HCEC 1CT (cell line): ENCODE data around the gene NKAIN4.
"Not testable (repeated sequence)": the region's sequence is repeated elsewhere in the genome, so short reads cannot be mapped to it uniquely, and the experiment has no call there.

ENCODE experiments used
- DNase-seq: peaks from one replicate; pipeline ENCODE4 v3.0.0-alpha.2; 2017

The NKAIN4 gene

DNA sequence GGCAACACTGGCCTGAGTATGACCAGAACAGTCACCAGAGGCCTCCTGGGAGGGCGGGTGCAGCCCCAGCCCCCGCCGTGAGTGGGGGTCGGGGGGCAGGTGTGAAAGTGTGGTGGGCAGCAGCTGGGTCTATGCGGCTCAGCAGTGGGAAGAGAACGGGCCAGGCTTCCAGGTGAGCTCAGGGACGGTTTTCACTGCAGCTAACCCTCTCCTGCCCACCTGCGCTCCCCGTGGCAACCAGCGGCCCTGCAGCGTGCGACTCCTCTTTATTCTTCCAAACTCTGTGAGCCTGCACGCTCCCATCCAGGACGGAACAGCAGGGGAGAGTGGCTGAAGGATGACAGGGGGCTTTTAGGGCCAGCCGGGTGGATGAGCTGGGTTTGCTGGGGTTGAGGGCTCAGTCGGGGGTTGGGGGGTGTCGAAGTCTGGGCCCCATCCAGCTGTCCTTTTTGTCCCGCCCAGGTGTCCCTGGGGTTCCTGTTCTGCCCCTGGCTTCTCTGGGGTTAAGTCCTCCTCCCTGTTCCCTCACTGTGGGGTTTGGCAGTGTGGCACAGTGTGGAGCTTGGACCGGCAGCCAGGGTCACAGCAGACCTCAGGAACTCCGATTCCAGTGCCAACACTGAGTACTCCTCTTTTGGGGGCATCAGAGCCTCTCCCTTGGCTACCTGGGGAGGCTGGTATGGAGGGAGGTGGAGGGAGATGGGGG is 19.4 kb downstream of the NKAIN4 start:
- DNase-seq, result no peak

DNA sequence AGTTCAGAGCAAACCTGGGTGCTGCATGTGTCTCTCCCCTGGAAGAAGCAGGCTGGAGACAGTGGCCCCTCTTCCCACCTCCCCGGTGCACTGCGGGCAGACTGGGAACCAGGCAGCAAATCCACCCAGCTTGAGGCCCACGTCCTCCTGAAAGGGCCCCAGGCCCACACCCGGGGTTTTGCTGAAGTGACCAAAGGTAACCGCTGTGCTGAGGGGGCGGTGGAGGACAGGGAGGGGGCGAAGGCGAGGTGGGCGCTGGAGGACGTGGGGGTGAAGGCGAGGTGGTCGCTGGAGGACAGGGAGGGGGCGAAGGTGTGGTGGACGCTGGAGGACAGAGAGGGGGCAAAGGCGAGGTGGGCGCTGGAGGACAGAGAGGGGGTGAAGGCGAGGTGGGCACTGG is 20.3 kb downstream of the NKAIN4 start:
- DNase-seq, result no peak

DNA sequence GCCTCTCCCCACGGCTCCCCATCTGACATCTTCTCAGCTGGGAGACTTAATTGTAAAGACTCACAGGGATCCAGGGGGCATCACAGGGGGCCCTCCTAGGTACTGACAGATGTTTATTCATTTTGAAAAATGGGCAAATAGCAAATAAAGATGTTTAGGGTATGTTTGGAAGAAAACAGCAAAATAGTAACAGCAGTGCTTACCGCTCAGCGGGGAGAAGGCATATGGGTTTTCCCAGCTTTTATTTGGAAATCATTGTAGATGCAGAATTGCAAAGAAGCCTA is 21.3 kb downstream of the NKAIN4 start:
- DNase-seq, result no peak

DNA sequence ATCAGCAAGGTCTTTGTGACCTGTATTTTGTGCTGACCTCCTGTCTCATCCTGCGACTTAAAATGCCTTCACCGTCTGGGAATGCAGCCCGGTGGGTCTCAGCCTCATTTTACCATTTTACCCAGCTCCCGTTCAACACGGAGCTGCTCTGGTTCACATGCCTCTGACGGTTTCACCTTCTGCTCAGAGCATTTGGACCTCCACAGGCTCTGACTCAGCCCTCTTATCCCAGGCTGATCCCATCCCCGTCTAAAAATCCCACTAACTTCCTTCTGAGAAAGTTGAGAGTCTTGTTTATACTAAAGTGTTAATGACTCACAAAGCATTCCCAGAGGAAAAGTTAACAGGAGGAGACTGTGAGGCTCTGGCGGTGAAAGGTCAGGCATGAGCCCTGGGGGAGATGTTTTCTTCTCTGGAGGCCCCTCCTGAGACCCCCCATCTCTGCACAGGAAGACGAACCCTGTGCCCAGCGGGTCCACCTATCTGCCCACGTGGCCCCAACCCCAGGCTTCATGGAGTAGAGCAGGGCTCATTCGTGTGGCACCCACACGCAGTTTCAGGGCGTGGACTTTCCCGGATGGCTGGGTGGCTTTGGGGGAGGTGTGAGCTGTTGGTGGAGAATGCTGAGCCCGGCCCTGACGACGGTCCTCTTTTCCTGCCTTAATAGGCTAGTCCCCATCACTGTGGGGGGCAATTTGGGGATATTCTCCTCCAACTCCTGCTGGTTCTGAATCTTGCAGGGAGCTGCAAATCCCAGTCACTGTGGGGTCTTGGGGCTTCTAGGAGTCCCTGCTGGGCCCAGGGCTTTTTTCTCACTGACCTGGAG is 21.8 kb downstream of the NKAIN4 start:
- peak; percentile 94 for DNase-seq

DNA sequence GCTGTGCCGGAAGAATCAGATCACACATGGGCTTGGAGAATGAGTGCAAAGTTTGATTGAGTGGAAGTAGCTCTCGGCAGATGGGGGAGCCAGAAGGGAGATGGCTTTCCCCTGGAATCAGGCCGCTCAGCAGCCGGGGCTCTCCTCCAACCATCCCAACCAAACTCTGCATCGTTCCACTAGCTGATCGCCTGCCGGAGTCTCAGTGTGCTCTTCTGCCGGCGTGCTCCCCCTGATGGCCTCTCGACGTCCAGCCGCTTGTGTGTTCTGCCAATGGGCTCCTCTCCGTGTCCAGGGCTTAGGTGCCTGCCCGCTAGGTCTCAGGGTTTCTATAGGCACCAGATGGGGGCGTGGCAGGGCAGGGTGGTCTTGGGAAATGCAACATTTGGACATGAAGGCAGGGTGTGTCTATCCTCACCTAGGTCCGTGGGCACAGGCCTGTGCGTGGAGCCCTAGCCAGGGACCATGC is 23.4 kb downstream of the NKAIN4 start:
- DNase-seq, result peak; percentile 75

DNA sequence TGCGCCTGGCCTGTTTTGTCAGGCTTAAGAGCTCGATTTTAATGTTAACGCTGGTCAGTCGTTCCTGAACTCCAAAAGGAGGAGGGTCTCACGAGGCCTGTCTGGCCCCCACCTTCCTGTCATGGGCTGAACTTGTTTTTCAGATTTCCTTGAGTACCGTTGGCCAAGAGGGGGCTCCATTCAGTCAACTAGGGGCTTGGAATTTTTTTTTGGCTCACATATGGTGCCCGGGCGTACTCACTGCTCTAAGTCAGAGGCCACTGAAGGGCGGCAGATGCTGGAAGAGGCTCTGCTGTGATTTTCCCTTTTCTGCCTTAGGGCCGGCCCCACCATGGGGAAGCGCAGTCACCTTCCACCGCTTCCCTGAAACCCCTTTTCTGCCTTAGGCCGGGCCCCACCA is 25.5 kb downstream of the NKAIN4 start:
- no peak for DNase-seq

DNA sequence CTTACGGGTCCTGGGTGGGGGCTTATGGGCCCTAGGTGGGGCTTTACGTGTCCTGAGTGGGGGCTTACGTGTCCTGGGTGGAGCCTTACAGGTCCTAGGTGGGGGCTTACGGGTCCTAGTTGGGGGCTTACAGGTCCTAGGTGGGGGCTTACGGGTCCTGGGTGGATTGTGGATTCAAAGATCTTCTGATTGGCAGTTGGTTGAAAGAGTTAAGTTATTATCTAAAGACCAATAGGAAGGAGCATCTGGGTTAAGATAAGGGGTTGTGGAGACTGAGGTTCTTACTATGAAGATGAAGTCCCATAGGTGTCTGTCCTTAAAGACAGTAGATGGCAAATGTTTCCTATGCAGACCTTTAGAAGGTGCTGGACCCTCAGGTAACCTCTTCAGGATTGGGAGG is 27.0 kb downstream of the NKAIN4 start:
- no peak for DNase-seq

DNA sequence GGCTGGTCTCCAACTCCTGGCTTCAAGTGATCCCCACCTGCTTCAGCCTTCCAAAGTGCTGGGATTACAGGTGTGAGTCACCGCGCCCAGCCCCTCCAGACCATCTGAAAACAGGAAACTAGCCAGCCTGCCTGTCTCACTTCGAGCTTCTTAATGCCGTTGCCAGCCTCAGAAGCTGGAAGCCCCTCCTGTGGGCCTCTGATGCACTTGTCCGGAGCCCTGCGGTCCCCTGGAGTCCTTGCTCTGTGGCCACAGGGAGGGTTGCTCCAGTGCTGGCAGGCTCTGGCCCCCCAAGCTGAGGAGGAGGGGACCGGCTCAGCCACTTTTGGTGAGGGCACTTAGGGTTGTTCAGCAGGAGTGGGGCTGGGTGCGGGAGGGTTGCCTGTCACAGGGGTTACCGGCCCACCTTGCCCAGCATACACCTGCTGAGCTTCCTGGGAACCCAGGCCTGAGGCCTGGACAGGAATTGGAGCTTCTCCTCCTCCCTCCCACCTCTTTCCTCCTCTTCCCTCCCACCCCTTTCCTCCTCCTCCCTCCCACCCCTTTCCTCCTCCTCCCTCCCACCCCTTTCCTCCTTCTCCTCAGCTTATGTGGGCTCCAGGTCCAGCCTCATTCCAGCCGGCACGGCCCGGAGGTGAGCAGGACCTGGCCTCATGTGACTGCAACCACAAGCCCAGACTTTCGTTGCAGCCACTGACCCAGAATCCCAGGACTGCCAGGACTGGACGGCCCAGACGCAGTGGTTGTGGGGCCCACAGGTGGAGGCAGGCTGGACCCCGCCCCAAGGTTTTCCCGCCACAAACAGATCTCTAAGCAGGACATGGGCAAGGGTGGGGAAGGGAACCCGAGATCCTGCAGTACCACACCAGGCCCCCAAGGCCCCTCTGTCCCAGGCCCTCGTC is 28.0 kb downstream of the NKAIN4 start:
- DNase-seq, result no peak

DNA sequence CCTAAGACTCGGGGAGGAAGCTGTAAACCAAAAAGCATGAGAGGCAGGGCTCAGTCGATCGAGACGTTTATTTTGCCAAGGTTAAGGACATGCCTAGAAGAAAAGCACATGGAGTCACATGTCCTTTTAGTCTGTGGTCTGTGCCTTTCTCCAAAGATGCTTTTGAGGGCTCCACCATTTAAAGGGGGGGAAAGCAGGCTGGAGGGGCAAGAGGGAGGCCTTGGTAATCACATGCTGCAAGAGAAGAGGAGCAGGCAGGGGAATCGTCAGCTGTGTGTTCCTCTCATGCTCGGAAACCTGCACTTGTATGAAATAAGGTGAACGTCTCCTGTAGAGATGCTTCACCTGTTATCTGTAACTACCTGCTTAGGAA is 29.2 kb downstream of the NKAIN4 start:
- DNase-seq, result no peak

DNA sequence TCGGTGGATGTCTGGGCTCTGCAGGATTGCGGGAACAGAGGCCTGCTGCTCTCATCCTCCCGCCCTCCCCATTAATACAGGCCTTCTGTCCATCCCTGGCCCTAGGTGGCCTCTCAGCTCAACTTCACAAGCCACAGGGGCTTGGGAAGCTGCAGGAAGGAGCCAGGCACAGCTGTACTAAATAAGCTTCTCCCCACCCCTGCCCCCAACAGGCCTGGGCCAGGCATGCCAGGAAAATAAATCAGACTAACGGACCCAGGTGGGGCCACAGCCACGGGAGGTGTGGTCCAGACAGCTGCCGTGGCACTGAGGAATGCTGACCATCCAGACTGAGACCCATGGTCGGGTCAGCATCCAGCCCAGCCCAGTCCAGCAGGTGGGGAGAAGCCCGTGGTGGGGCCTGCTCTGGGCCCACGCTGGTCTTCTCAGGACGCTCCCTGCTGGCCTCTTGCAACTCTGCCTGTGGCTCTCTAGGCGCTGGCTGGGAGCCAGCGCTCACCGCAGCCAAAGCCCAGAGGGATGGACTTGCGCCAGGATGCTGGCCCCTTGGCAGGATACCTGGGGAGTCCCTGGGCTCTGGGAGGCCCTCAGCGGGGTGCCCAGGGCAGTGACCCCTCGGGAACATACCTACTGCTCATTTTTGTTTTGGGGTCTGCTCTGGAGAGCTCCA is 29.7 kb downstream of the NKAIN4 start:
- DNase-seq, result peak; percentile 50

DNA sequence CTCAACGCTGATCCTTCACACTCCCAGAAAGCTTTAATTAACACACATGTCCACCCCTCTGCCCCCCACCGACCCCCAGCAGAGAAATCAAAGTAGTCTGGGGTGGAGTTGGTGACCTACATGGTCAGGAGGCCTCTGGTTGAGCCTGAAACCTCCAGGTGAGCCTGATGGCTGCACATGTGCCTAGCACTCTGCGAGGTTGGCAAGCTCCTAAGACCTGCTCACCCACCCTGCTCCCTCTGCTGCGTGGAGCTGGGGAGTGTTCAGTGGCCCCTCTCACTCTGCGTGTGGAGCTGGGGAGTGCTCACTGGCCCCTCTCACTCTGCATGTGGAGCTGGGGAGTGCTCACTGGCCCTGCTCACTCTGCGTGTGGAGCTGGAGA is 30.4 kb downstream of the NKAIN4 start:
- DNase-seq, result no peak

DNA sequence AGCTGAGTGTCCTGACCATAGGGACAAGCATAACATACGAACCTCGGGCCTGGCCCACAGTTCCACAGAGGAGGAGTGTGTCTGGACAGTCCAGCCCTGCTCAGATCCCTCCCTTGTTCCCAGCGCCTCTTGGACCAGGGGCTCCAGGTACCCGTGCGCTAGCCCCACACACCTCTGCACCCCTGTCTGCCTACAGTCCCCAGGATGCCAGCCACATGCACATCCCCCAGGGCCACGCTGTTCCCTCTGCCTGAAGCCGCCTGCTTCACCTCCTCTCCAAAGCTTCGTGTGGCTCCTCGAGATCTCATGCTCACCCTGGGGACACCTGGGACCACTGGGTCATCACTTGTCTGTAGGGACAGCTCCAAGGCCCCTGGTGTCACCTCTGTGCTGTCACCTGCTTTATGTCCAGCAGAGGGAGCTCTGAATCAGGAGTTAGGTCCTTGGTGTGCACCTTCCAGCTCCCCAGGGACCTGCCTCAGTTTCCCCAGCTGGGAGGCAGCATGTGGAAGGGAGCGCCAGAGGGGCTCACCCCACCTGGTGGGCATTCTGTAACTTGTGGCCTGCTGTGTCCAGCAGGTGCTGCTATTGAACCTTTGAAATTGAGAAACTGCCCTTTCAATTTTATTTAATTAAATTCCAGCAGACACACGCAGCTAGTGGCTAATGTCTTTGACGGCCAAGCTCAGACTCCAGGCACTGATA is 31.0 kb downstream of the NKAIN4 start:
- DNase-seq, result no peak

DNA sequence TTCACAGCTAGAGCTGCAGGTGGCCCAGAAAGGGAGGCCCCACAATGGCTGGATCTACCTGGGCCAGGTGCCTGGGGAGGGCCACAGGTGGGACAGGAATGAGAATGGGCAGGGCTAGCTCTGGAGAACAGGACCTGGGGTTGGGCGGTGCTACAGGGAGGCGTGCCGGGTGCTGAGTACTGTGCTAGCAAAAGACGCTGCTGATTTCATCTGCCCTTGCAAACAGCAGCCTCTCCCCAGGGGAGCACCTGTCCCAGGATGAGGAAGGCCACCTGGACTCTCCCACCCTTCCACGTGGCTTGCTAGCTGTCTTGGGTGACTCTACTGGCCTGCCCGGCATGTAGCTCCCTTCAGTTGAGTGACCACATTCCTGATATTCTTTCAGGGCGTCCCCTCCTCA is 31.7 kb downstream of the NKAIN4 start:
- no peak for DNase-seq

DNA sequence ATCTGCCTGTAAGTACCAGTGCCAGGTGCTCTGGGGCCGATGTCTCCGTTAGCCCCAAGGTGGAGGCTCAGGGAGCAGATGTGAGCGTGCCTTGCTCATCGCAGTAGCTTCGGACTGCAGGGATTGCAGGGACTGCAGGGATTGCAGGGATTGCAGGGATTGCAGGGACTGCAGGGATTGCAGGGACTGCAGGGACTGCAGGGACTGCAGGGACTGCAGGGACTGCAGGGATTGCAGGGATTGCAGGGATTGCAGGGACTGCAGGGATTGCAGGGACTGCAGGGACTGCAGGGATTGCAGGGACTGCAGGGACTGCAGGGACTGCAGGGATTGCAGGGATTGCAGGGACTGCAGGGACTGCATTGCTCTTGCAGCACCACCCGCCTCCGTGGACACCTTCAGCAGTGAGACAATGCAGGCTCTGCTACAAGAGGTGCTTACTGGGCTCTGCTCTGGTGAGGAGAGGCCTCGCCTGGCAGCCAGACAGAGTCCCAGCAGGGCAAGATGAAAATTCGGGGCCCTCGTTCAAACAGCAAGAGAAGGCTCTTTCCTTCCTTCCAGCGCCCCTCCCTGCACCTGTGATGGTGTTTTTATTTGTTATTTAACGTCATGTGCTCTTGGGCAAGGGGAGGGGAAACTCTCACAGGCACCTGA is 32.7 kb downstream of the NKAIN4 start:
- DNase-seq, result not testable (repeated sequence)

DNA sequence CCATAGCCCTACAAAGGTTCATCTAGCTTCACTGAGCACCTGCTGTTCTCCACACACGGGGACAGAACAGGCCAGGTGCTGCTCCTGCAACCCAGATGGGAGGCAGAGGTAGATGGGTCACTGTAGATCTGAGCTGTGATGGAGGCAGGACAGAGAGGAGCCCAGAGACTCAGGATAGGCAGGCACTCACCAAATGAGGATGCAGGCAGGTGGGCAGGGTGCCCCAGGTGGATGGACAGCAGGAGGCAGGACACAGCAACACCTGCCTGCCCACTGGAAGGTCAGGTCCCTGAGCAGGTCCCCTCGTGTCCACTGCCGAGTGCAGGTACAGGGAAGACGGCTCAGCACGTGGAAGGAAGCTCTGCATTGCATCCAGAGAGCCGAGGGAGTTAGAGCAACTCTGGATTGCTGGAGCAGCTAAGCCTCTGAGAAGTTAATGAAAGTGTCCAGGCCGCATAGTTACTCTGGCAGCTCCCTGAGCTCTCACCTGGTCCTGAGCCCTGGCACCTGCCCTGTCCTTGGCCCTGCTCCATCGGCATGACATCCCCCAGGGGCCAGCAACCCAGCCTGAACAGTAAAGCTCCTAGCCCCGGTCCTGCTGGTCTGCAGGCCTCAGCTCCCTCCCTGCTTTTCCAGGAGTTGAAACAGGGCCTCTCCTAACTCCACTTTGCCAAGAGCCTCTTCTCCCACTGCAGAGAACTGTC is 33.4 kb downstream of the NKAIN4 start:
- no peak for DNase-seq

DNA sequence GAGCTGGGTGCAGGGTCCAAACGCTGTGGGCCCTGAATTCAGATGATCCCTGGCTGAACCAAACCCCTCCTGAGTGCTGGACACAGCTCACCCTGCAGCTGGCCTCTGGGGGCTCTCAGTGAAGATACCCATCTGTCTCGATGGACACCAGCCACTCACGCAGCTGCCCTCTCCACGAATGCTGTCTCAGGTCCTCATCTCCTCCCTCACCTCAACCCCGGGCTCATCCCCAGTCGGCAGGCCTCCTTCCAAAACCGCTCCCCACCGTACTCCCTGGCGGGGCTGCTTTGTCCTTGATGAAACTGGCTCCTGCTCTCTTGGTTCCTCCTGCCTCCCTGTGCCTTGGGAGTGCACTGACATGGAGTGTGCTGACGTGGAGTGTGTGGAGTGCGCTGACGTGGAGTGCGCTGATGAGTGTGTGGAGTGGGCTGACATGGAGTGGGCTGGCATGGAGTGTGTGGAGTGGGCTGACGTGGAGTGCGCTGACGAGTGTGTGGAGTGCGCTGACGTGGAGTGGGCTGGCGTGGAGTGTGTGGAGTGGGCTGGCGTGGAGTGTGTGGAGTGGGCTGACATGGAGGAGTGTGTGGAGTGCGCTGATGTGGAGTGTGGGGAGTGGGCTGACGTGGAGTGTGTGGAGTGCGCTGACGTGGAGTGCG is 34.3 kb downstream of the NKAIN4 start:
- no peak for DNase-seq

DNA sequence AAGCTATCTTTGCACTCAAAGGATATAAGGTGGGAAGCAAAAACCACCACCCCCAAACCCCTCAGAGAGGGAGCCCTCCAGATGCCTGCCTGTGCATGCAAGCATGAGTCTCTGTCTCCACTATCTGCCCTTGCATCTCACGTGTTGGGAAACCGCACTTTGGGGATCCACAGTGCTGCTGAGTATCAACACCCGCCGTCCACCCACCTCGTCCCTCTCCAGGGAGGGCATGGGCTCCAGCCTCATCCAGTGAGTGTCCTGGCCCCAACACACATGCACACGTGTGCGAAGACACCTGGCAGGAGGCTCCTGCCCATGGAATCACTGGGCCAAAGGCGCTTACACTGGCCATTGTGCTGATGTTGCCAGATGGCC is 34.8 kb downstream of the NKAIN4 start:
- DNase-seq, result no peak

DNA sequence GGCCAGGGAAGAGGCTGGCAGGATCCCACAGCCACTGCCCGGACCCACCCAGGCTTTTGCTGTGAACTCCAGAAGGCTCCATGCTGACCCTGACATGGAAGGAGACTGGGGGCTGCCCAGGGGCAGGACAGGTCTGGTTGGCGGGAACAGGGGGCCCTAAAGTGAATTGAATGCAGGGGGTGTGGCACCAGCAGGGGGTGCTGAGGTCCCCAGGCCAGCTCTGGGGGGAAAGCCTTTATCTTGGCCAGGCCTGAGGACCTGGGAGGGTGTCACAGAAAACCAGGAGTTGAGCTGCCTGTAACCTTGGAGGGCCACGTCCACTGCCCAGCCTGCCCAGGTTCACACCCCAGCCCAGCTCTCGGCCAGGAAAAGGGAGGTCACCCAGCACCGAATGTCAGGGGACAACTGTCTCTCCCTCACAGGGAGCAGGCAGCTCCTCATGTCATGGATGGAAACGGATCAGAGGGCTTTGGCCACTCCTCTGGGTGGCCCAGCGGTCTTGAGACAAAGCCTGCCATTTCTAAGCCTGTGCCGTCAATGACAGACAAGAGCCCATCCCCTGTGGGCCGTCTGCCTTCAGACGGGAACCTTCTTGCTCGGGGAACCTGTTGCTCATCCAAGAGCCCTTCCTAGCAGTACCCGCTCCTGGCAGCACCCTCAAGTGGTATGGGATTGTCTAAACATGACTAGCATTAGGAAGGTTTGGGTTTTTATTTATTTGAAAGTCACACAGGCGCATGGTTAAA is 35.4 kb downstream of the NKAIN4 start:
- no peak for DNase-seq

DNA sequence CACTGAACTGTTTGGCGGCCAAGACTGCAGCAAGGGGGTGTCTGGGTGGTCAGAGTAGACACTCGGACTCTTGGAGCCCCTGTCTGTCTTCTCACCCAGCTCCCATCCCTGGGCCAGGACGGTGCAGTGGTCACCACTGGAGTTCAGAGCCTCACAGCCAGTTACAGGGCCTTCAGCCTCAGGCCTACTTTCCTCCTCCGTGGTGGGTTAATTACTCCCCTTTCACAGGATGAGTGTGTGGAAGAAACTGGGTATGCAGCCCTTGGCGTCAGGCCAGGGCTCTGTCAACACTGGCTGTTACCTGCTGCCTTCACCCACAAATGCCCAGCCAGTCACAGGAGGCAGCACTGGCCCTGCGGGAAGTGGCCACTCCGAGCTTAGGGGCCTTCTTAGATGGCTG is 36.6 kb downstream of the NKAIN4 start:
- DNase-seq, result no peak

DNA sequence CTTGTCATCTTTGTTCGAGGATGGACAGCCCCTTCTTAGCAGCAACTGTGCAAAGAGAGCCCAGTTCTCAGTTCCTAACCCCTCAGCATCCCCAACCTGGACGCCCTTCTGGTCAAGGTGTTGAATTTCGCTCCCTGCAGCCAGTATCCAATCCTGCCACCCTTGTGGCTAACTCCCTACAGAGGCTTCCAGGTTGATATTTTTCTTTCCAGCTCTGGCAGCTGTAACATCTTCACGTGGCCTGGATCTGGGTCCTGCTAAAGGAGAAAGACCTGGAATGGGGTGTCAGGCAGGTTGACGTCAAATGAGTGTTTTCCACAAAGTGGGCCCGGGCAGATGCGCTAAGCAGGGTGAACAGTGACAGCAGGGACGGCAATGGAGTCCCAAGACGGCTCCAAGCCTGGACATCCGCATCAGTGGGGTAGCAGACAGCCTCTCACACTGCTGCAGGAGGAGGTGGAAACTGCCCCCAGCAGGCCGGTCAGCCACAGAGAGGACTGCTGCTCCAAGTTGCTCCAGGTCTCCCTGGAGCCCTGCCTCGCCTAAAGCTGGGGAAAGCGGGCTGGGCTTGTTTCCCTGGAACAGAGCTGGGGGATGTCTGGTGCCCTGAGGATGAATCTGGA is 37.3 kb downstream of the NKAIN4 start:
- DNase-seq, result no peak
